ENCODE results near the gene IGSF5. TPM values are rescaled to one million over a fixed set of nuclear protein-coding genes. Genes with fewer than 3 reads are reported as not detected.

The IGSF5 gene
- total and polyA plus RNA-seq, 10 of the 15 experiments (the other 5 are each of a cell fraction or from before 2014, with no cell fraction given), result not detected

DNA sequence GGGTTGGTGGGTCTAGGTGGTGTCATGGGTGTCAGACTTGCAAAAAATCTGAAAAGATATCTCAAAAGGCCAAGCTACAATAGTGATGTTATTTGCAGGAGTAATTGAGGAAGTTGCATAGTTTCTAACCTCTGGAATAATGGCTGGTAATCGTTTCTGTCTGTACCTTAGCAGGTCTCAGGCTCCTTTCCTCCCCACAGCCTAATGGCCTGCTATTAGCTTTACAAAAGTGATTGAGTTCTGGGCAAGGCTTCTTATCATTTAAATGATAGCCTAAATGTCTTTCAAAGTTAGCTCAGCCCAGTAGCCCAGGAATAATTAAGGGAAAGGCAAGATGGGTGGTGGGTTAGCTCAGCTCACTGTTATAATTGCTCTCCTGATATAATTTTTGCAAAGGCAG, 37.7 kb upstream of the IGSF5 start:
- Histone ChIP-seq H3K4me1 (ENCODE audit: control insufficient read depth, insufficient read depth, low read length) (no peaks in the 10 kb centered on the region), H3K36me3 (ENCODE audit: control insufficient read depth in 2 of 2, insufficient read depth in 2 of 2, low read length in 1 of 2) (no peaks in the 10 kb centered on the region), H3K27ac (ENCODE audit: control insufficient read depth, insufficient read depth) (no peak overlapping the region), H3K4me3 (no peak overlapping the region), H3K4me2 (ENCODE audit: control insufficient read depth, insufficient read depth) (no peak overlapping the region), H3K9me3 (replicated peaks; ENCODE audit: control insufficient read depth, insufficient read depth, low read length) (no peaks in the 10 kb centered on the region; the same call in 2 of the 3 replicates), H2AFZ (ENCODE audit: control insufficient read depth, low read depth, low read length) (no peak overlapping the region), H4K20me1 (ENCODE audit: control insufficient read depth, insufficient read depth) (no peaks in the 10 kb centered on the region), H3K79me2 (ENCODE audit: control insufficient read depth, insufficient read depth, low read length) (no peaks in the 10 kb centered on the region), H3K9ac (ENCODE audit: control insufficient read depth, insufficient read depth, low read length) (no peak overlapping the region), H3K27me3 (replicated peaks in 1 of 2; ENCODE audit: control insufficient read depth in 2 of 2, insufficient read depth in 2 of 2, low read length in 1 of 2) (no peaks in the 10 kb centered on the region)
- BruUV-seq (replicated peaks), result no TSS peak
- WGBS (ENCODE audit: insufficient coverage, insufficient replicate concordance, low lambda C conversion rate, missing lambda C conversion rate), result 0% methylated on average over 1 of the region's 1 CpG
- no peak for DNase-seq (ENCODE audit: low read depth, low spot score)
- ChIA-PET POLR2A (no interaction called here), SMC1A (ENCODE audit: uncharacterized antibody, unreplicated experiment) (interaction anchor here (1.1 kb wide), 1 partner anchor 12 kb away, joined by 3 read pairs; no protein-coding TSS in a partner anchor), CTCF (interaction anchor here (1.1 kb wide), 1 partner anchor 14 kb away, joined by 4 read pairs; no protein-coding TSS in a partner anchor), RAD21 (ENCODE audit: unreplicated experiment) (no interaction called here)
- ATAC-seq, result no peak
- no peak for FAIRE-seq
- TF ChIP-seq ASH2L (IDR thresholded peaks at IDR 0.05; ENCODE audit: borderline replicate concordance, low read depth) (no peak), RCOR1 (conservative IDR thresholded peaks at IDR 0.05; ENCODE audit: low read depth, low read length) (no peak), ZNF207 (IDR thresholded peaks at IDR 0.05; ENCODE audit: borderline replicate concordance) (no peak), PAX5 (IDR thresholded peaks at IDR 0.05; ENCODE audit: borderline replicate concordance, low read depth, low read length) (no peak), RFX5 (IDR thresholded peaks at IDR 0.05; ENCODE audit: low read depth, low read length) (no peak), POLR2AphosphoS5 (IDR thresholded peaks at IDR 0.05; ENCODE audit: low read length) (no peak), MEF2A (IDR thresholded peaks at IDR 0.05; ENCODE audit: insufficient read depth, low read depth, low read length) (no peak), TARDBP (IDR thresholded peaks at IDR 0.05; ENCODE audit: borderline replicate concordance) (no peak), SKIL (IDR thresholded peaks at IDR 0.05; ENCODE audit: low read depth, poor library complexity, severe bottlenecking) (no peak), ATF2 (IDR thresholded peaks at IDR 0.05; ENCODE audit: low read length) (no peak), ZNF622 (IDR thresholded peaks at IDR 0.05) (no peak), ESRRA (IDR thresholded peaks at IDR 0.05; ENCODE audit: low read length) (no peak), TBL1XR1 (IDR thresholded peaks at IDR 0.05; ENCODE audit: low read depth, low read length) (no peak), EED (IDR thresholded peaks at IDR 0.05; ENCODE audit: low read depth) (no peak), ZNF217 (IDR thresholded peaks at IDR 0.05) (no peak), MYB (IDR thresholded peaks at IDR 0.05; ENCODE audit: borderline replicate concordance, low read depth, low read length) (no peak), IRF4 (IDR thresholded peaks at IDR 0.05; ENCODE audit: low read depth, low read length) (no peak), SIX5 (IDR thresholded peaks at IDR 0.05; ENCODE audit: low read depth, low read length, severe bottlenecking) (no peak), ZZZ3 (IDR thresholded peaks at IDR 0.05; ENCODE audit: control insufficient read depth, insufficient read length, low read depth) (no peak)
- TF ChIP-seq, protein P1, sequence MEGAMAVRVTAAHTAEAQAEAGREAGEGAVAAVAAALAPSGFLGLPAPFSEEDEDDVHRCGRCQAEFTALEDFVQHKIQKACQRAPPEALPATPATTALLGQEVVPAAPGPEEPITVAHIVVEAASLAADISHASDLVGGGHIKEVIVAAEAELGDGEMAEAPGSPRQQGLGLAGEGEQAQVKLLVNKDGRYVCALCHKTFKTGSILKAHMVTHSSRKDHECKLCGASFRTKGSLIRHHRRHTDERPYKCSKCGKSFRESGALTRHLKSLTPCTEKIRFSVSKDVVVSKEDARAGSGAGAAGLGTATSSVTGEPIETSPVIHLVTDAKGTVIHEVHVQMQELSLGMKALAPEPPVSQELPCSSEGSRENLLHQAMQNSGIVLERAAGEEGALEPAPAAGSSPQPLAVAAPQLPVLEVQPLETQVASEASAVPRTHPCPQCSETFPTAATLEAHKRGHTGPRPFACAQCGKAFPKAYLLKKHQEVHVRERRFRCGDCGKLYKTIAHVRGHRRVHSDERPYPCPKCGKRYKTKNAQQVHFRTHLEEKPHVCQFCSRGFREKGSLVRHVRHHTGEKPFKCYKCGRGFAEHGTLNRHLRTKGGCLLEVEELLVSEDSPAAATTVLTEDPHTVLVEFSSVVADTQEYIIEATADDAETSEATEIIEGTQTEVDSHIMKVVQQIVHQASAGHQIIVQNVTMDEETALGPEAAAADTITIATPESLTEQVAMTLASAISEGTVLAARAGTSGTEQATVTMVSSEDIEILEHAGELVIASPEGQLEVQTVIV (IDR thresholded peaks at IDR 0.05; ENCODE audit: borderline replicate concordance, partially characterized antibody), result no peak
- in situ Hi-C loops (cut with MboI), result no loop called here
- intact Hi-C loops (cut with micrococcal nuclease; ENCODE audit: unreplicated experiment), result no loop called here

Measured in GM12878 (cell line).